Esophagus (tissue), 2 donors: ENCODE results near the gene OTUD7B. TPM values are rescaled to one million over a fixed set of nuclear protein-coding genes. Genes with fewer than 3 reads are reported as not detected.
"Not testable (repeated sequence)": the region's sequence is repeated elsewhere in the genome, so short reads cannot be mapped to it uniquely, and the experiment has no call there.

Experiments
- H3K27ac ChIP-seq, 2 donors: one replicate each; pipeline ENCODE4 v1.5.1; 2013; ENCODE audit warnings: low read depth in 2 of 2, mild to moderate bottlenecking in 2 of 2, inconsistent platforms in 1 of 2, low read length in 1 of 2, moderate library complexity in 1 of 2
- H3K27me3 ChIP-seq, 2 donors: one replicate each; pipeline ENCODE4 v1.6.1; 2013; ENCODE audit warnings: low read length in 2 of 2, control low read depth in 1 of 2, mild to moderate bottlenecking in 1 of 2; ENCODE audit not compliant: insufficient read depth in 2 of 2, control insufficient read depth in 1 of 2
- H3K36me3 ChIP-seq, 2 donors: one replicate each; pipeline ENCODE4 v1.6.1; 2013; ENCODE audit warnings: low read length in 1 of 2; ENCODE audit not compliant: control insufficient read depth in 2 of 2, insufficient read depth in 2 of 2
- H3K4me1 ChIP-seq, 2 donors: one replicate each; pipeline ENCODE4 v1.6.1; 2013; ENCODE audit warnings: low read length in 1 of 2; ENCODE audit not compliant: control insufficient read depth in 2 of 2, insufficient read depth in 2 of 2
- H3K4me3 ChIP-seq, 2 donors: one replicate each; pipeline ENCODE4 v1.5.1; 2013; ENCODE audit warnings: low read length in 2 of 2, mild to moderate bottlenecking in 2 of 2, low read depth in 1 of 2, moderate library complexity in 1 of 2
- H3K9me3 ChIP-seq, 2 donors: one replicate each; pipeline ENCODE4 v1.6.1; 2013; ENCODE audit warnings: mild to moderate bottlenecking in 2 of 2, low read depth in 1 of 2, low read length in 1 of 2, moderate library complexity in 1 of 2; ENCODE audit not compliant: control insufficient read depth in 2 of 2, insufficient read depth in 1 of 2
- WGBS, 2 donors: extraction: QIAGEN DNeasy Blood & Tissue Kit; methylation state at CpG; one replicate each; pipeline ENCODE4 v1.1.7; 2013; 5-methylcytosine and 5-hydroxymethylcytosine counted together
- polyA plus RNA-seq, 2 donors: library from polyadenylated mRNA; stranded (reverse); fragments of 200-250 nt; gene quantifications; one replicate each; pipeline ENCODE4 v1.2.3, GENCODE V29; 2013
- donor health status: healthy with polysubstance abuse.
- donor health status: Bipolar disorder and iron deficiency.

OTUD7B gene
- polyA plus RNA-seq, 2 donors: 2.6 to 4.7 TPM

- WGBS, 2 donors: 89% methylated on average over 3 of the region's 3 CpGs
- peaks cover 7 to 13% of the 10 kb centered on the region in 2 donors for H3K36me3 ChIP-seq
- no peak overlapping the region for H3K27ac ChIP-seq
- no peaks in the 10 kb centered on the region for H3K9me3 ChIP-seq
- H3K4me3 ChIP-seq: no peak overlapping the region
- H3K27me3 ChIP-seq: no peaks in the 10 kb centered on the region
- H3K4me1 ChIP-seq: peaks cover 3 to 8% of the 10 kb centered on the region in 2 donors
These were observed 70.1 kb downstream of the OTUD7B start for GRCh38 chr1:149940427-149940826.

GRCh38 chr1:149938668-149939003, 71.9 kb downstream of the OTUD7B start:
- not testable (repeated sequence) for H3K27me3 ChIP-seq, H3K4me1 ChIP-seq, H3K36me3 ChIP-seq, H3K9me3 ChIP-seq
- Histone ChIP-seq H3K4me3 (peak overlapping the region in 1 of 2 donors; percentile 22), H3K27ac (peak overlapping the region; percentile 87 to 95)
- 27 to 43% methylated on average over 12 to 13 of the region's 13 CpGs for WGBS, 2 donors

DNA sequence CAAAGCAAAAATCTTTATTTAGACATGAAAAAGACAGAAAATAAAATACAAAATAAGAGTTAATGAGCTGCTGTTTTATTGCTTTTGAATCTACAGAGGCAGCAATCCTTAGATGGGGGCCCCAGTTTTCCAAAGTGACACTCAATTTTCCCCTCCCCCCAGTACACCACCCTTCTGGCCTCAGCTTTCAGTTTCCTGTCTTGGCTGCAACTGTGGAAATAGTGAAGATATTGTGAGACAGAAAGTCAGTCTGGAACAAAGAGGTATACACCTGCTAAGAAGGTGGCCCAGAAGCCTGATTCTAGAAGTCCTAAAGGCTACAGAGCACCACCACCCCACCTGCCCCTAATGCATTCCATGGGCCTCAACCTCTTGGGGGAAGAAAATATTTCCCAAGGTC, 72.8 kb downstream of the OTUD7B start:
- no peaks in the 10 kb centered on the region for H3K9me3 ChIP-seq
- peak overlapping the region; percentile 87 to 90 for H3K27ac ChIP-seq
- H3K4me3 ChIP-seq: no peak overlapping the region
- H3K27me3 ChIP-seq: no peaks in the 10 kb centered on the region
- H3K4me1 ChIP-seq: peaks cover 5 to 8% of the 10 kb centered on the region in 2 donors
- peaks cover 0 to 4% of the 10 kb centered on the region in 2 donors for H3K36me3 ChIP-seq

DNA sequence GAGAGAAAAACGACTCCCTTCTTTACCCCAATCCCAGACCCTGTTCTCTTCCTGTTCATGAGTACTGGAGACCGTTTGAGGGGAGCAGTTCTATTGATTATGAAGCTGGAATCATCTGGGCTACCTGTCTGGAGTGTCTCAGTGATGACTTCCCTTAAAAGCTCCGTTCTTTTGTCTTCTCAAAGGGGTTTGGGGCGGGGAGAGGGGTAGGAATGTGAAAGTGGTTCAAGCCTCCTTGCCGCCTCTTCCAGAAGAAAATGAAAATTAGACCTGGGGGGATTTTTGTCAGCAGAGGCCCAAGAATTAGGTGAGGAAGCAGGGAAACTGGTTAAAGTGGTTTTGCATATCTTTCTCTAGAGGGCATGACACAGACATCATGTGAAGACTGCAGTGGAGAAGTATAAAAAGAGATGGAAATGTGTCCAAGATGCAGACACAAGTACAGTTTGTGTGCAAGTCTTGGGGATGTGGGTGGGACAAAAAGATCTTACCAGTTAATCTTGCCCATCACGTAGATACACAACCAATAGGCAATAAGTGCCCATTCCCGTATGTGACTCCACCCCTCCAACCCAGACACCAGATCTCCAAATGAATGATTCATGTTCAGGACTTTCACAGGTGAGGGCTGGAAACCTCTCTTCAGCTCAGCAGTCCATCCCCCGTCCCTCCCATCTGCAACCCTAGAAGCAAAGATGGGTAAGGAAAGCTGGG, 73.4 kb downstream of the OTUD7B start:
- WGBS, 2 donors: 16 to 24% methylated on average over 8 of the region's 8 CpGs
- H3K27ac ChIP-seq: peak overlapping the region; percentile 87 to 90
- no peaks in the 10 kb centered on the region for H3K9me3 ChIP-seq
- H3K27me3 ChIP-seq: no peaks in the 10 kb centered on the region
- peaks cover 0 to 4% of the 10 kb centered on the region in 2 donors for H3K36me3 ChIP-seq
- peaks cover 5 to 8% of the 10 kb centered on the region in 2 donors for H3K4me1 ChIP-seq
- H3K4me3 ChIP-seq: peak overlapping the region; percentile 48 to 70

- Histone ChIP-seq H3K36me3 (peaks cover 0 to 4% of the 10 kb centered on the region in 2 donors), H3K9me3 (no peaks in the 10 kb centered on the region), H3K4me3 (peak within 1 kb of the TSS; percentile 48 to 70), H3K4me1 (peaks cover 5 to 8% of the 10 kb centered on the region in 2 donors), H3K27ac (peak within 1 kb of the TSS; percentile 87 to 90), H3K27me3 (no peaks in the 10 kb centered on the region)
- 20 to 24% methylated on average over 18 of the region's 18 CpGs for WGBS, 2 donors
These were observed 74.1 kb downstream of the OTUD7B start, which contains the start of gene MTMR11 for GRCh38 chr1:149936170-149936991. Gene MTMR11, minus strand, starts transcription at chr1:149936879. Its CDS starts 232 bp downstream, at chr1:149936647.

- WGBS, 2 donors: 79 to 85% methylated on average over 2 of the region's 2 CpGs
These were observed 76.2 kb downstream of the OTUD7B start for GRCh38 chr1:149934356-149934755.

DNA sequence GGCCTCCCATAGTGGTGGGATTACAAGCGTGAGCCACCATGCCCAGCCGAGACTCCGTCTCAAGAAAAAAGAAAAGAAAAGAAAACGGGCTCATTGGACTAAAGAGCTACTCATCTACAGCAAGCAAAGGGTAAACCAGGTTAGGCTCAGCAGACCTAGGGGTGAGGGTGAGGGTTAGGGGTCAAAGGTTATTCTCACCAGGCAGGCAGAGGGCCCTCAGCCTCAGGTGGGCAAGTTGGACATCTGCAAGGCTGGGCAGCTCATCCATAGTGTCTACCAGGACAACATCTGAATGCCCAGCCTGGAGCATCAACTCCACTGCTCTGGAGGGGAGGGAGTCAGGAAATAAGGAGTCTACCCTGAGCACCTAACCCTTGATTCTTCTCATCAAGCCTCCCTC, 77.3 kb downstream of the OTUD7B start:
- H3K27ac ChIP-seq: no peak overlapping the region

More at GRCh38 chr1:149934356-149934755, 76.2 kb downstream of the OTUD7B start:
- H3K27ac ChIP-seq: no peak overlapping the region
- H3K4me1 ChIP-seq: peaks cover 5 to 8% of the 10 kb centered on the region in 2 donors
- peaks cover 0 to 4% of the 10 kb centered on the region in 2 donors for H3K36me3 ChIP-seq
- no peaks in the 10 kb centered on the region for H3K27me3 ChIP-seq
- no peak overlapping the region for H3K4me3 ChIP-seq
- H3K9me3 ChIP-seq: no peaks in the 10 kb centered on the region

GRCh38 chr1:149932474-149932873, 78.1 kb downstream of the OTUD7B start:
- Histone ChIP-seq H3K27me3 (no peaks in the 10 kb centered on the region), H3K4me3 (no peak overlapping the region), H3K4me1 (peaks cover 2% of the 10 kb centered on the region in 2 donors), H3K36me3 (peaks cover 0 to 4% of the 10 kb centered on the region in 2 donors), H3K27ac (no peak overlapping the region), H3K9me3 (no peaks in the 10 kb centered on the region)
- WGBS, 2 donors: 89 to 96% methylated on average over 8 of the region's 8 CpGs

More for the DNA sequence above, 77.3 kb downstream of the OTUD7B start:
- H3K4me3 ChIP-seq: no peak overlapping the region
- no peaks in the 10 kb centered on the region for H3K9me3 ChIP-seq
- H3K36me3 ChIP-seq: peaks cover 0 to 4% of the 10 kb centered on the region in 2 donors
- 95 to 97% methylated on average over 4 of the region's 4 CpGs for WGBS, 2 donors
- no peaks in the 10 kb centered on the region for H3K27me3 ChIP-seq
- H3K4me1 ChIP-seq: peaks cover 2 to 8% of the 10 kb centered on the region in 2 donors

DNA sequence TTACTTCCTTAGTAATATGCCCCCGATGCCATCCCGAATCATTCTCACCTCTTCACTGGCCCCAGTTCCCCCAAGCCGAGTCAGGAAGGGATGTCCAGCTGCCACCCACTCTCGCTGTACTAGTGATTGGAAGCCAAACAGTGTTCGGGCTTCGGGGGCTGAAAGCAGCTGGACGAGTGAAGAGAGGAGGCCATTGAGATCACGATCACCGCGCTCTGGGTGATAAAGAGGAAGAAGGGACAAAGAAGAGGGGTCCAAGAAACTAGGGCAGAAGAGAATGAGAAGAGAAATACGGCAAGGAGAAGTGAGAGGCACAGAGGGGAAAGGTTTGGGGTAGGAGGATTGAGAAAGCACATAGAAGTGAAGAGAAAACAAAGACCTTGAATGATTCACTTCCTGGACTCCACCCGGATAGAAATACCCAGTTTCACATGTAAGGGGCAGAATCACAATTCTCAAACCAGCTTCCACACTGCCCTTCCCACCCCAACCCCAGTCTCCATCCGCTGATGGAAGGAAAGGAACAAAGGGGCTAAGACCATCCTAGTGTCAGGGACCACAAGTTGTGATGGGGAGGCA, 79.2 kb downstream of the OTUD7B start:
- Histone ChIP-seq H3K9me3 (no peaks in the 10 kb centered on the region), H3K4me1 (peaks cover 2 to 4% of the 10 kb centered on the region in 2 donors), H3K36me3 (peaks cover 0 to 8% of the 10 kb centered on the region in 2 donors), H3K27me3 (no peaks in the 10 kb centered on the region), H3K4me3 (no peak overlapping the region), H3K27ac (no peak overlapping the region)
- WGBS, 2 donors: 81 to 83% methylated on average over 13 of the region's 13 CpGs
